ENCODE measurements around the gene DGKB.

DGKB gene

DNA sequence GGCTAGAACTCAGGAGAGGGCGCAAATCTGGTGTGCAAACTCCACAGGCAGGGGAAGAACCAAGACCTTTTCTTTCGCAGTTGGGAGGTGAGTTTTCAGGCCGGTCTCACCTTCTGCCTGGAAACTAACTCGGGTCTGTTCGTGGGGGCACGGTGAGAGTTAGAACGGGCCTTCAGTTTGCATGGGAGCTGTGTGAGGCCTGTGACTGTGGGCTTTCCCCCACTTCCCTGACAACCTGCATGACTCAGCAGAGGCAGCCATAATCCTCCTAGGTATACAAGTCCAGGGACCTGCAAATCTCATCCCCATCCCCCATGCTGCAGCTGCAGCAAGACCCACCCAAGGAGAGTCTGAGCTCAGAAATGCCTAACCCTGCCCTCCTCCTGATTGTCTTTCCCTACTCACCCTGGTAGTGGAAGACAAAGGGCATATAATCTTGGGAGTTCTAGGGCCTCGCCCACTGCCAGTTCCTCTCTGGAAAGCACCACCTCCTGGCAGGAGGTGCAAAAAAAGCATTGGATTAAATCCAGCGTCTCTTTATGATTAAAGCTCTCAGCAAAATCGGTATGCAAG is 718.2 kb downstream of the DGKB start:
- no peak for DNase-seq

DNA sequence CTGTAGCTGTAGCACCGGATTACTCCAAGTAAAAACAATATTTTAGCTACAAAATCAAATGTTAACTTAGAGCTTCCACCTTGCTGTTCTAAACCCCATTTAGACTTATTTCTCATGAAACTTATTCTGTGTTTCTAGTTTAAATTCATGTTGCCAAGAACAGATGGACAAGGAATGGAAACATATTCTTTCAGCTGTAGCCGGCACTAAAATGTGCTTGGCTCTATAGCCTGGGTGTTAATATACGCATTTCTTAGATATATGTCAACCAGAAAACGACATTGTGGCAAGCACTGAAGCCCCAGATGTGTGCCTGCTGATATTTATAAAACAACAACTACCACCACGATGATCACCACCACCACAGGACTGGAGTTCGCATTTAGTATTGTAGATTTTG is 722.8 kb downstream of the DGKB start:
- no peak for DNase-seq

DNA sequence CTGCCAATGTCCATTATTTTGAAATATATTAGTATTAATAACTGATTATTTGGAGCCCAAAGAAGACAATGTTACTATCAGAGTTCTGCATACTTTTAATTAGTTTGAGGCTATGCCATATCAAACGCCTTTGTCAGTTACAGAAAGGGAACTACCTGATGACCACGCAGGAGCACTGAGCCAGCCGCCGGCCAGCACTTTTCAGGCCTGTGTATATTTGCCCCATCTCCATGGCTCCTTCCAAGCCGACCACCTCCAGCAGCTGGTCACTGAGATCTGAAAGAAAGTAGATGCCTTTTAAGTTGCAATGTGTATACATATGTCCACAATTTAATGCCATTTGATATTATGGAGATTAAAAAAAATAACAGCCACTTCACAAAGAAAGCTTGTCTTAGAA is 724.7 kb downstream of the DGKB start:
- no peak for DNase-seq

DNA sequence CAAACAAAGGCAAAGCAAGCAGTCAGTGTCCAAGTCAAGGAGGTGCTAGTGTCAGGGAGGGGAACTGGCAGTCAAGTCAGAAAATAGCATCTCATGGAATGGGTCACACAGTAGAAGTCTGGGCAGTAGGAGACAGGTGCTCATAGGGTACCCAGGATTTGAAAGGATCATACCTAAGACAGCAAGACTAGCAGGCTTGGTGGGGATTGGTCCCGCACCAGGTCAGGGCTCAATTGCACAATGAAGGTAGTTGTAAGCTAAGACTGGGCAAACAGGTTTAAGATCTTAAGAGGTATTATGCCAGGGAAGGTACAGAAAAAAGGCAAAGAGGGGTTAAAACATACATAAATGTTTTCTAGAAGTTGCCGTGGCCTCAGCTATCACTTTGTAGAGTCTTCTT is 731.7 kb downstream of the DGKB start:
- DNase-seq = no peak

DNA sequence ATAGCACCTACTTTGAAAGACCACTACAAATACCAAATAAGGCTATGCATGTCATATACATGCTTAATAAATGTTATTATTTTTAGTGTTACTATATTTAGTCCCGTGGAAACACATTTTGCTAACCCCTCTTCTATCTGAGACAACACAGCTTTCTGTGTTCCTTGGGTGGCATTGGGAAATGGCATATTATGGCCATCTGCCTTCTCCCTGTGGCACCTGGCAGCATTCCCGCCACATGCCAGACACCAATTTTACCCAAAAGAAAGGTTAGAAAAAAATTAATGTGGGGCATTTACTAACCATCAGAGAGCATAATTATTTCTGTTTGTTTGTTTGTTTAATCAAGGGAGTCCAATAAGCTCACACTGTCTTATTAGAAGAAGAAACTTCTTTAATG is 744.4 kb downstream of the DGKB start:
- no peak for DNase-seq

DNA sequence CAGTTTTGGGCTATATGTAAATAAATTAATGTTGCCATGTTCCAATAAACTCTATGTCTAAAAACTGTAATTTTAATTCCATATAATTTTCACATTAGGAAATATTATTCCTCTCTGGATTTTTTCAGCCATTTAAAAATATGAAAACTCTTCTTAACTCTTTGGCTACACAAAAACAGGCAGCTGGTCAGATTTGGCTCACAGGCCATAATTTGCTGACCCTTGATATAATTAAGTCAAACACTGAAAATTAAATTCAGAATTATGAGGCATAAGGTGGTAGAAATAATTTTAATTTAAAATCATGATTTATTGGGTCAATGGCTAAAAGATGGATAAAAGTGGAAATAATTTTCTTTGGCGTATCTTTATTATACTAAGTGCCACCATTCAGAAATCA is 746.1 kb downstream of the DGKB start:
- DNase-seq = no peak

DNA sequence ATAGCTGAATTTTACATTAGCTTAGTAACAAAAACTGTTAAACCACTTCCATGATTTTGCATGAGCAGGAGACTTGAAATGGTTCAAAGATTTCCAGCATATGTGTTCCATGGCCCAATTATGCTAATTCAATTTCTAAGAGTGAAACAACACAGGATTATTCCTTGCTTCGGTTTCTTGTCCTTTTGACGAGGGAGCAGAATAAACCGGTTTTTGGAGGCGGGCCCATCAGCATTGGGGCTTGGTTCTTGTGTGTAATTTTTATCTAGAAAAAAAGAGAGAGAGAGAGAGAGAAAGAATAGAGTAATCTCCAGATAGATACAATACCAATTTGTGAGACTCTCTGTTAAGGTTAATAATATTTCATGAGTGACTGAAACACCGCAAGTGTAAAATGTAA is 753.6 kb downstream of the DGKB start:
- no peak for DNase-seq

DNA sequence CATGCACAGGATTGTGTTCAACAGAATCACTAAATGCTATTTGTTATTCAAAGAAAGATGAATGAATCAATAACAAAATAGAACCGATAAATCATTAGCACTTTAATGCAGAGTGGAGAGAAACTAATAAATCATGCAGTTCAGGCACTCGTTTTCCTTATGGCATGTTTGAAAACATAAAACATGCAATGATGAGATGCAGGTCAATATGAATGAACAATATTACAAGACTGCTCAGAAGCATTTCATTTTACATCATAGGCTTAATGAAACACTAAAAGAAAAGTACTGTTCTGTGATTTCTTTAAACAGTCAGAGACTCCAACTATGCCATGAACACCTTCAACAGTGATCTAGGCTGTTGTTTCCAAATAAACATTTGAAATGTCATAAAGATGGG is 755.0 kb downstream of the DGKB start:
- DNase-seq = no peak

DNA sequence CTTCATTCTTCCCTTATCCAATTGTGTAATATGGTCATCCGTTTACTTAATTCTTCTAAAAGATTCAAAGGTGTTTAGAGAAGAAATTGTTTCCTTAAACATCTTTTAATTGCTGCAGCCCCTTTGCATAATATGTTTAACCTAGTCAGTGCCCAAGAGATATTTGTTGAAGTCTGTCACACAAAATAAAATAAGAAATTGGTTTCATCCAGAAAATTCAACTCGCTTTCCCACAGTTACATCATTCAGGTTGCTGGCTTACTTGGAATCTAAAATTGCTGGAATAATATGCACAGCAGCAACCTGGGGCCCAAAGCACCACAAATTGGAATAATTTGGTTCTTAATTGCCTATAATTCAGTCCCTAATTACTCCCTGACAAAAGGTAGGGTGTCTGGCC is 758.0 kb downstream of the DGKB start:
- no peak for DNase-seq

DNA sequence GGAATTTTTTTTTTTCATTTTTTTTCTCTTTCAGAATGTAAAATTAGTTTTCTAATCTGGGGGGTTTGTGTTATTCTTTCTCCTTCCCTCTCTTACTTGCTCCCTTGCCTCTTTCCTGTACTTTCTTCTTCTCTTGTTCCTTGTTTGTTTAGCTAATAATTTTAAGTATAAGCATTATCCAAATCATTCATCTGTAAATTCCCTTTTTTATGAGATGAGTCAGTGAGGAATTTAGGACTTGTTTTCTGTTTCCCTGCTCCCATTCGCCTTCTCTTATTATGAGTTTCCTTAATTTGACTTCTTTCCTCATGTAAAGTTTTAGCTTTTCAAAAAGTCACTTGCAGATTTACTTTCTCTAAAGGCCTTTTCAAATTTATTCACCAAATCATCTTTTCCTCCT is 758.4 kb downstream of the DGKB start:
- no peak for DNase-seq

DNA sequence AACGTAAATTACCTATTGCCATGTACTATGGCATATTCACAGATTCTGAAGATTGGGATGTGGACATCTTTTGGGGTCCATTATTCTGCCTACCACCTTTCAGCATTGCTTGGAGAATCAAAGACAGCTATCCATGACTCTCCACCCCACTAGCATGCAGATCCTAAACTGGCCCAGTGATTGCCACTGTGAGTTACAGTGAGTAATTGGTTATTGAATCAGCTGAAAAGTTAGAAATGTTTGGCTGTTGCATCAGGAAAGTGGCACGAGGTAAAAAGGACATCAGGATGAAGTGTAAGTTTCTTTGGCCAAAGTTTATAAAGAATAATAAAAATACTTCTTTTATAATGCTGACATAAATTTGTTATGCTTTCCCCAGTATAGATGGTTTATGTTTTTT is 764.9 kb downstream of the DGKB start:
- no peak for DNase-seq

DNA sequence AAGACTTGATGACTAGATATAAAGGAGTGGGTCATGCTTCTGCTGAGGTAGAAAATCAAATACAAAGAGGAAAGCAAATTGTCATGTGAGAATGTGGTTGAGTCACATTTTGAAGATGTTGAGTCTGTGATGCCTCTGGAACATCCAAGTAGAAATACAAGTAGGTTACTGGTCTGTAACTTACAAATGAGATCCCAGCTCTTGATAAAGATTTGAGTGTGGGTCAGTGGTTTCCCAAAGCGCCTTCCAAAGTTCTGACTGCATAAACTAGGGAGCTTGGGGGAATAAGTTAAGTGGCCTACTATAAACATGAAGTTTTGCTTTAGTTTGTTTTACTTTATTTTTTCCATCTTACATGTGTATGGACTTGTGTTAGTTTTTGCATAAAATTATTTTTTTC is 768.8 kb downstream of the DGKB start:
- DNase-seq = no peak

DNA sequence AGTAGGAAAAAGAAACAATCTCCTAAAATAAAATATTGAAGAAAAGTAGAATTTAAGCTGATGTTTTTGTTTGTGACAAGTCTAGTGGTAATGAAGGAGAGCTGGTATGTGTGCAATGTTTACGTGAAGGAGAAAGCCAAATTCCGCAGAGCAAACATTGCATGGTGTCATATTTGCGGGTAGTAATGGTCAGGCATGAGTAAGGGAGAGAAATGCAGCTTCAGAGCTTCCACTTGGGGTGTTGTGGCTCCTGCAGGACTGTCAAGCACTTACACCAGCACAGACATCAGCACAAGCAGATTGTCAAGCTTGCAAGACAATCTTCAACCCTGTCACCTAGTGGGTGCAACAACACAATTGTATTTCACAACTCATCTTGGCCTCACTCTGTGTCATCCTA is 776.6 kb downstream of the DGKB start:
- DNase-seq = no peak

DNA sequence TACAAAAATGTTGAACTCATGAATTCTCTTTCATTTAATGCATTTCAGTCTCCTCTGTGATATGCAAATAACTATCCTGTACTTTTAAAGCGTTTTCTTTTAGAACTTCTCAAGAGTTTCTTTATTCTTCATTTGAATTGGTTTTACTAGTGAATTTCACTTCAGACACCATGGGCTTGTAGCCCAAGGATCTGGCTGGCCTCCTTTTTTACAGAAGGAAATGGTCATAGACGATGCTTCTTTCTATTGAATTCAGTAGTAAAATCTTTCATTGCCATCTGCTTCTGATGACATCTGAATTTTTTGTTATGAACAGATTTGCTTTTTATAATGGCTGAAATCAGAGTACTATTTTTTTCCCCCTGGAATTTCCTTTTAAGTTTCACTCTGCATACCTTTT is 777.8 kb downstream of the DGKB start:
- DNase-seq = no peak

DNA sequence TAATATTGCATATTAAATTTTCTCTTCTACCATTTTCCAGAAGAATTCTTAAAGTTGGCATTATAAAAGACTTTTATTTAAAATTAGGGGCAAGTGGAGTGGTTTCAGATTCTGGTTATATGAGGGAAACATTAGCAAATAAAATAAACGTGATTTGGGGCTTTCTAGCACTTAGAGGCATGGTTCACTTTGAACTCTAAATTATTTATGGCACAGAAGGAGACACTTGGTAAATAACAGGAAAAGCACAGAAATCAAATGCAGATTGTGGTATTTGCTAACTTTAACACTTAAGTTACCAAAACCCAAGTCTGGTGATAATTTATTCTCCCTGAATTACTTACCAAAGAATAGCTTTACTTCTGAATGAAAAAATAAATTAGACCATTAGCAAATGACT is 778.6 kb downstream of the DGKB start:
- DNase-seq = no peak

DNA sequence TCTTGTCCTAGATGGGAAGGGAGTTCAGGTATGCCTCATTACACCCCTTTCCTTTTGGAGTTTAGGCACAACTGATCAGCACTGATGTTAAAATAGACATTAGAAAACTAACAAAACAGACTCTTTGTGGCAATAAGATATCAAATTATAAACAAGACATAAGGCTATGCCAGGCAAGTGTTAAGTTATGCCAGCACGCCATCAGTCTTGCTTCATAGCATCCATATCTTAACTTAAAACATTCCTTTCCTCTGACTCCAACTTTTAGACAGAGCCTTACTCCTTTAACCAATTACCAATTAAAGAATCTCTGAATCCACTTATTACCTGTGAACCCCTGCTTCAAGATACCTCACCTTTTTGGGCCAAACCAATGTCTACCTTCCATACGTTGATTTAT is 786.9 kb downstream of the DGKB start:
- no peak for DNase-seq

DNA sequence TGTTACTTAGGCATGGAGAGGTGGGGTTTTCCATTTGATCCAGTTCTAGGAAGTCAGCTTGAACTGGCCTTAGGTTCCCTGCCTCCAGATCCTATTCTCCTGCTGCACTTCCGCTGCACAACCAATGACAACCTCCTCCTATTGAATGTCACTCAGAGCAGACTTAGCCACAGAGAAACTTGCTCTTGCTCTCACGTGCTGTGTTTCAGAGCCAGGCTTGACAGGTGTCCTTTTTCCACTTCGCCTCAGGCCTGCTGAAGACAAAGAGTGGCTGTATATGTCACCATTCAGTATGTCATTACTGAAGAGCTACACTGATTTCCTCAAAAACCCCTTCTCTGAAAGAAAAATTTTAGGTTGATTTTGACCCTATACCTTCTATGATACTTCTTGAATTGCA is 797.7 kb downstream of the DGKB start:
- DNase-seq = no peak

DNA sequence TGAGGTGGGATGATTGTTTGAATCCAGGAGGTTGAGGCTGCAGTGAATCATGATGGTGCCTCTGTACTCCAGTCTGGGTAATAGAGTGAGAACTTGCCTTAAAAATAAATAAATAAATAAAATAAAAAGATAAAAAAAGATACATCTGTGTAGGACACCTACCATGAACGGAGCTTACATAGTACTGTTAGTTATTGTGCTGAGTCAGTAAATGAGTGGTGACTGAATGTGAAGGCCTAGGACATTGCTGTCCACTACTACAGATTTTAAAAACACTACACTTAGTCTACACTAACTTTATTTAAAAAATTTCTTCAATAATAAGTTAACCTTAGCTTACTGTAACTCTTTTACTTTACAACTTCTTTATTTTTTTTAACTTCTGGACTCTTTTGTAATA is 806.4 kb downstream of the DGKB start:
- DNase-seq = no peak

DNA sequence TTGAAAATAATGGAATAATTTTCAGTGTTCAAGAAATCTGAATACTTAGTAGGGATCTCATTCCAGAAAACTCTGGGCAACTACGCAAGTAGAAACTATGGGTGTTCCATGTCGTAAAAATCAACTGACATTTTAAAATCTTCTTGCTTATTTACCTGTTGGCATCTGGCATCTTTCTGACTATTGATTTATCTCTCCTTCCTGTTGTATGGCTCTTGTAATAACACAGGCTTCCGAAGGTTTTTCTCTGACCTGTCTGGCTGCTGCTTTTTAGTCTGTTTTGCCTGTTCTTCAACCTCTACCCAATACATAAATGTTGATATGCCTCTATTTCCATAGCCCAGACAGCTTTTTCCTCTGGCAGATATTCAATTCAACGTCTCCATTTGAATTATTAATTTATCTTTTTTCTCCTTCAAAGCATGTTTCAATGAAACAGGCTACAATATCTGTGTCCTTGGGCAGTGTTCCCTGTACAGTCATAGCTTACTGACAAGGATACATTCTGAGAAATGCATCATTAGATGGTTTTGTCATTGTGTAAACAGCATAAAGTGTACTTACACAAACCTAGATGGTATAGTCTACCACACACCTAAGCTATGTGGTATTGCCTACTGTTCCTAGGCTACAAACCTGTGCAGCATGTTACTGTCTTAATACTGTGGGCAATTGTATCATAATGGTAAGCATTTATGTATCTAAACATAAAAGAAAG is 807.2 kb downstream of the DGKB start:
- DNase-seq = no peak

Measured in hematopoietic multipotent progenitor cell treated with erythropoietin and hydrocortisone succinate and interleukin-3 and kit ligand, for 6 days (in vitro differentiated cells).